Measurements from ENCODE around the gene HHAT.

HHAT gene

DNA sequence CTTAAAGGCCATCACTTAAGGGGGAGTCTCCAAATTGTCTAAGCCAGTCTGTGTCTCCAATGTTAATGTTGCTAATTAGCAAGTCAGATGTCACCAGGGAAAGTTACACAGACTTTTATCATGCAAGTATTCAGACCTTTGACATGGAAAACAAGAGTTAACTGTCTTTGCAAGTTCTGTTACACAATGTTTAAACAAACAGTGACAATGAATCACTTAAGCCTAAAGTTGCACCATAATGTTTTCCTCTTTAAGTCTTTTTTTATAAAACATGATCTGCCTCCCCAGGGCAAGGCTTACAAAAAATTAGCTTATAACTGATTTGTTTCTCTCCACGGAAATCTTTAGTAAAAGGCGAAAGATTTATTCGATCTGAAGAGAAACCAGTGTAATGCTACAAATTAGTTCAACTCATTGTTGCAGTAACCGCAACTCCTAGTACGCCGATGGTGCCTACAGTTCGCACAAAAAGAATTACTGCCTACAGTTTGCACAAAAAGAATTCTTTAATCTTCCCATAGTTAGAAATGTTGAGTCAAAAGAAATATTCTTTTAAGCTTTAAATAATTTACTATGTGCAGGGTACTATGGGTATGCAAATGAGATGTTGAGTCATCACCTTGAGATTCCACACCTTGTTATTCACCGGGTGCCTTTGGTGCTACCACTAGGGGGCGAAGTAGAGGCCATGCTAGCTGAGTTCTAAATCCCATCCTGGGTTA lies 45.3 kb downstream of the HHAT start:
- Mint-ChIP-seq H3K9me3 (no peaks in the 10 kb centered on the region), H3K27ac (peak overlapping the region; percentile 8), H3K27me3 (no peaks in the 10 kb centered on the region), H3K36me3 (peaks cover 10% of the 10 kb centered on the region), H3K4me3 (no peak overlapping the region), H3K4me1 (peaks cover 3% of the 10 kb centered on the region)
- peak; percentile 23 to 25 for DNase-seq (ENCODE audit: low spot score in 2 of 2)
- peak; percentile 68 for ATAC-seq (ENCODE audit: low read depth)

DNA sequence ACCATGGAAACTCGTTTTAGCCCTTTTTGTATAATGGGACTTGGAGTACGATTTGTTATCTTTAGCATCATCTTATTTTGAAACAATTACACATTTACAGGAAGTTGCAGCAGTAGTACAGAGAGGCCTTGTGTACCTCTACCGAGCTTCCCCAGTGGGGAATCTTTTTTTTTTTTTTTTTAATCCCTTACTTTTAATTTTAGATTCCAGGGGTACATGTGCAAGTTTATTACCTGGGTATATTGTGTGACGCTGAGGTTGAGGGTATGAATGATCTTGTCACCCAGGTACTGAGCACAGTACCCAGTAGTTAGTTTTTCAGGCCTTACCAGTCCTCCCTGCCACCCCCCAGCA lies 45.9 kb downstream of the HHAT start:
- H3K27ac Mint-ChIP-seq: peak overlapping the region; percentile 8
- peaks cover 6% of the 10 kb centered on the region for H3K36me3 Mint-ChIP-seq
- H3K27me3 Mint-ChIP-seq: no peaks in the 10 kb centered on the region
- H3K4me3 Mint-ChIP-seq: no peak overlapping the region
- no peak for DNase-seq (ENCODE audit: low spot score in 2 of 2)
- H3K9me3 Mint-ChIP-seq: no peaks in the 10 kb centered on the region
- peaks cover 3% of the 10 kb centered on the region for H3K4me1 Mint-ChIP-seq
- peak; percentile 18 for ATAC-seq (ENCODE audit: low read depth)

DNA sequence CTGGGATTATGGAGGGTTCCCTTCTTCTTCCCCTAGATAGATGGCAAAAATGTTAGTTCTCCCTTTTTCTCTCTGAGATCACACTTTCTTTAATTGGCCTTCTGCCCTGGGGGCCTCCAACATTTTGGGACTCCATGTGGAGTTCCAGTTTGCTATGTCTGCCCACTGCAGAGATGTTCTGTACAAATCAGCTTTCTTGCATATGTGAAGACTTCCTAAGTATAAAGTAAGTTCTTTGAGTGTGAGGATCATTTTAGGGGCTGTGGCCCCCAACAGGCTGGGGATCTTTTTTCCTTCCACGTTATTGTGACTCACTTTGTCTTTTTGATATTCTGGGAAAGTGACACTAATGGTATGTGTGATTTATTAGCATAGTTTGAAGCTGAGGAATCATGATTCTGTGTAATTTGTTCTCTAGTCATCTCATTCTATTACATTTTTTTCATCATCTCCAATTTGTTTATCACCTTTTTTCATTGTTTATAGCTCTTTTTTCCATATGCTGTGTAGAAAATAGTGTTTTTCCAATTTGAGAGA lies 48.2 kb downstream of the HHAT start:
- no peak for DNase-seq (ENCODE audit: low spot score in 2 of 2)

DNA sequence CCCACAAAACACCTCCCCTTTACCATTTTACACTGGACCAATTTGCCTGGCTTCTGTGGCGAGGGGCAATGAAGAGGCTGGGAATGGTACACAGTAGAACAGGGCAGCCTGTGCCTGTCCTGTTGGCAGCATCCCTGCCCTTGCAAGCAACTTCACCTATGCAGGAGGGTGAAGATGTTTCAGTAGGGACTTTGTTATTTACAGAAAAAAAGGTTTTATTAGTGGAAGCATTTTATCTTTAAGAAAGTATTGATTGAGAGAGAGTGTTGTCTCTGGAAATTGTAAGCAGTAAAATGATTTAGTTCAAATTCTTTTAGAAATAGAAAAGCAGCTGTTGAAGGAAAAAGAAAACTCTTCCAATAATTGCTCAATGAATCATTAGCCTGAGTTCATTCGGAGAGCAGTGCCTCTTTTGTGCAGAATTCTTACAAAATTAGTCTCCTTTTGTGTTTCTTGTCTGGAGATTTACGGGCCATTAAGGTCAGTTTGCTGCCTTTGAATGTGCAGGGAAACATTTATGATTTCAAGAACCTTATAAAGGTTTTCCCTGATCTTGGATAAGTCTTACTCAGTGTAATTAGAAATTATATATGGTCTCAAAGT lies 49.1 kb downstream of the HHAT start:
- no peak overlapping the region for H3K4me3 Mint-ChIP-seq
- no peak for ATAC-seq (ENCODE audit: low read depth)
- H3K36me3 Mint-ChIP-seq: peaks cover 7% of the 10 kb centered on the region
- H3K27me3 Mint-ChIP-seq: no peaks in the 10 kb centered on the region
- H3K4me1 Mint-ChIP-seq: peaks cover 3% of the 10 kb centered on the region
- no peak for DNase-seq (ENCODE audit: low spot score in 2 of 2)
- H3K9me3 Mint-ChIP-seq: no peaks in the 10 kb centered on the region
- H3K27ac Mint-ChIP-seq: no peak overlapping the region

More for the DNA sequence above, 48.2 kb downstream of the HHAT start:
- Mint-ChIP-seq H3K4me3 (no peak overlapping the region), H3K27me3 (no peaks in the 10 kb centered on the region), H3K4me1 (peaks cover 3% of the 10 kb centered on the region), H3K9me3 (no peaks in the 10 kb centered on the region), H3K36me3 (peaks cover 7% of the 10 kb centered on the region), H3K27ac (no peak overlapping the region)
- no peak for ATAC-seq (ENCODE audit: low read depth)

DNA sequence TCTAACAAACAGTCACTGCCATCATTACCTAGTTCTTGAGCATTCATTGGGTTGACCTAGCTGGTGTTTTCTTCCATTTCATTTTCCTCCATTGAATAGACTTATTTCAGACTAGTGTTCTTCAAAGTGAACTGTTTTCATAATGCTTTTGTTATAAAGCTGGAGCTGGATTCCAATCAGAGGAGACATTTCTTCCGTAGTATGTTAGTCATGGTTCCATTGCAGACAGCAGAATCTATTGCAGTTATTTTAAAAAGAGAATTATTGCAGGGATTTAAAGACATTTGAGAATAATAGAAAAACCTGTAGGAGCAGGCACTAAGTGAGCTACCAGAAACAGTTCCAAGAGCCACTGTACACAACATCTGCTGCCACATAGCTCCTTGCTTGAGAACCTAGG lies 50.0 kb downstream of the HHAT start:
- Mint-ChIP-seq H3K9me3 (no peaks in the 10 kb centered on the region), H3K27ac (no peak overlapping the region), H3K4me3 (no peak overlapping the region), H3K36me3 (peaks cover 7% of the 10 kb centered on the region), H3K4me1 (no peaks in the 10 kb centered on the region), H3K27me3 (no peaks in the 10 kb centered on the region)
- ATAC-seq (ENCODE audit: low read depth) (no peak), DNase-seq (ENCODE audit: low spot score in 2 of 2) (no peak)

DNA sequence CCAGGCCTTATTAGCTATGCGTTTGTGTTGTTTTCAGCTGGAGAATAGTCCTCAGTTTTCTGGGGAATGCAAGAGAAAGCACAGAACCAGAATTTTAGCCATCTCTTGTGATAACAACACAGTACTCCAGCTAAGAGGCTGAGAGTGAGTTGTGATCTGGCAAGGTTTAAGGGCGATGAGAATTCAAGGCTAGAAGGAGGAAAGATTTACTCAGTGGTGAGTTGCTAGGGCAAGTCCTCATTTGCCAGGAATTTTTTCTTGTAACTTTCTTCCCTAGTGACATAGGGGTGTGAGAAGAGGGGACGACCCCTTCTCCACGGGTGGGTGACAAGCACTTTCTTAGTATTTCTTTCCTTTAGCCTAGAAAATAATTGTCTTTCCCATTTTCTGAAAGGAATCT lies 53.2 kb downstream of the HHAT start:
- H3K36me3 Mint-ChIP-seq: peaks cover 16% of the 10 kb centered on the region
- H3K9me3 Mint-ChIP-seq: no peaks in the 10 kb centered on the region
- no peaks in the 10 kb centered on the region for H3K4me1 Mint-ChIP-seq
- no peak overlapping the region for H3K27ac Mint-ChIP-seq
- no peak overlapping the region for H3K4me3 Mint-ChIP-seq
- DNase-seq (ENCODE audit: low spot score in 2 of 2) (no peak), ATAC-seq (ENCODE audit: low read depth) (no peak)
- no peaks in the 10 kb centered on the region for H3K27me3 Mint-ChIP-seq

DNA sequence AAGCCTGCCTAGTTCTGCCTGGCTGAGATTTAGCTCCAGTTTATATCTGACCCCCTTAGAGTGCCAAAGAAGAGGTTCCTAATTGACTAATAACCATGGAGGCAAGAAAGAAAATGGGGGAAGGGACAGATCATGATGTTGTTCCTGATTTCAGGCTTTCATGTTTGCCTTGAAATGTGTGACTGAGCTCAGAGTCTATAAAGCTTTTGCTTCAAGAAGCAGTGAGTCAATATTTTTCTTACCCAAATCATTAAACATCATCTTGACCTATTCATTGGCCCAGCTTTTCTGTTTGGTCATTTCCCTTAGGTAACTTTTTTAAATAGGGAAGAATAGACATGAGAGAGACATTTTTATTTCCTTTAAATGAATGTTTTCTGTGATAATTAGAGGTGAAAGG lies 55.9 kb downstream of the HHAT start:
- no peaks in the 10 kb centered on the region for H3K9me3 Mint-ChIP-seq
- ATAC-seq (ENCODE audit: low read depth) (no peak), DNase-seq (ENCODE audit: low spot score in 2 of 2) (no peak)
- no peak overlapping the region for H3K4me3 Mint-ChIP-seq
- no peaks in the 10 kb centered on the region for H3K27me3 Mint-ChIP-seq
- H3K36me3 Mint-ChIP-seq: peaks cover 23% of the 10 kb centered on the region
- H3K27ac Mint-ChIP-seq: no peak overlapping the region
- H3K4me1 Mint-ChIP-seq: no peaks in the 10 kb centered on the region

DNA sequence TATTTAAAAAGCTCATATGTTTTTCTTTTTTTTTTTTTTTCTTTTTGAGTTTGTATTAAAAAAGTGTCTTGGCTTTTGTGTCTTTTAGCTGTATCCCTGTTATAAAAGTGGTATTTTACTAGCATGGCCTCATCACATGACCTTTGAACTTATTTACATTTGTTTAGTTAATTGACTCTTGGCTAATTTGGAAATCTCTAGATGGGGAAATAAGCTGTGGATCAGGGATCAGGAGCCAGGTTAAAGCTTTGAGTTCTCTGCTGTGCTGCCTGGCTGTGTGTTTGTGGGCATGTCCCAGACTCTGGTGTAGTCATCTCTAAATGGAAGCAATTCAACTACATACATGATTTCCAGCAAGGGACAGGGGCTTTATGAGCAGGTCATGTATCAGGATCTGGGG lies 56.5 kb downstream of the HHAT start:
- Mint-ChIP-seq H3K4me3 (no peak overlapping the region), H3K27me3 (no peaks in the 10 kb centered on the region), H3K36me3 (peaks cover 26% of the 10 kb centered on the region), H3K4me1 (no peaks in the 10 kb centered on the region), H3K9me3 (no peaks in the 10 kb centered on the region), H3K27ac (no peak overlapping the region)
- no peak for DNase-seq (ENCODE audit: low spot score in 2 of 2)
- ATAC-seq (ENCODE audit: low read depth): no peak

DNA sequence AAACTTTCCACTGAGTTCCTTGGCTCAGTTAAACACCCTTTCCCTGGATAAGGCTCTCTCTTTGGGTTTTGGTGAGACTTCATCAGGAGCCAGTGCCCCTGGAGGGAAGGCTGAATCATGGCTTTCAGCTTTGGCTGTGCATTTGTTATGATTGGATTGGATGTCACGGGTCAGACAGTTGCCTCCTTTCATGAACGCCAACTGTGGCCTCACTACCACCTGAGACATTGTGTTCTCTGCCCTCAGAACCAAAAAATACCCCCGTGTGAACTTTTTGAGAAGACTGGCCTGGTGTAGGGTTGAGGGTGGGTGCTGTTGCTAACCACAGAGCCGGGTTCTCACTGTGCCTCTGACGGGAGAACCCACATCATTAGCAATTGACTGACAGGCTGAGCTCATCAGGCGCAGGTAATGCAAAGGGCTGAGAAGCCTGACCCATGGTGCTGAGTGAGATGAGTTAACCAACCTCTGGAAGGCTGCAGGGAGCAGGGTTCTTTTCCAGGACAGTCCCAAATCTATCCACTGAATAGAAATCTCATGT lies 65.6 kb downstream of the HHAT start:
- Mint-ChIP-seq H3K9me3 (peaks cover 2% of the 10 kb centered on the region), H3K36me3 (peaks cover 26% of the 10 kb centered on the region), H3K4me3 (no peak overlapping the region), H3K27me3 (no peaks in the 10 kb centered on the region), H3K4me1 (no peaks in the 10 kb centered on the region), H3K27ac (no peak overlapping the region)
- DNase-seq (ENCODE audit: low spot score in 2 of 2) (no peak), ATAC-seq (ENCODE audit: low read depth) (no peak)

DNA sequence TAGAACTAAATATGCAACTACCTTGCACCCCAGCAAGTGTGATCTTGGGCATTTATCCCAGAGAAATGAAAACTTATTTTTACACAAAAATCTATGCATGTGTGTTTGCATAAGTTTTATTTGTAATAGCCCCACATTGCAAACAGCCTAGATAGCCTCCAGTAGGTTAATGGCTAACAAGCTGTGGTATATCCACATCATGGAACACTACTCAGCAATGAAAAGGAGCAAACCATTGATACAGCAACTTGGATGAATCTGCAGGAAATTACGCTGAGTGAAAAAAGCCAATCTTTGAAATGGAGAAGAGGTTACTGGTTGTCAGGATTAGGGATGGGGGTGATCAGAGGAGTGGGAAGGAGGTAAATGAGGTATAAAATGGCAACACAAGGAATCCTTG lies 67.8 kb downstream of the HHAT start:
- ATAC-seq (ENCODE audit: low read depth) (no peak), DNase-seq (ENCODE audit: low spot score in 2 of 2) (no peak)
- H3K9me3 Mint-ChIP-seq: peaks cover 2% of the 10 kb centered on the region
- no peak overlapping the region for H3K4me3 Mint-ChIP-seq
- H3K27me3 Mint-ChIP-seq: no peaks in the 10 kb centered on the region
- H3K4me1 Mint-ChIP-seq: peaks cover 6% of the 10 kb centered on the region
- no peak overlapping the region for H3K27ac Mint-ChIP-seq
- peaks cover 15% of the 10 kb centered on the region for H3K36me3 Mint-ChIP-seq

DNA sequence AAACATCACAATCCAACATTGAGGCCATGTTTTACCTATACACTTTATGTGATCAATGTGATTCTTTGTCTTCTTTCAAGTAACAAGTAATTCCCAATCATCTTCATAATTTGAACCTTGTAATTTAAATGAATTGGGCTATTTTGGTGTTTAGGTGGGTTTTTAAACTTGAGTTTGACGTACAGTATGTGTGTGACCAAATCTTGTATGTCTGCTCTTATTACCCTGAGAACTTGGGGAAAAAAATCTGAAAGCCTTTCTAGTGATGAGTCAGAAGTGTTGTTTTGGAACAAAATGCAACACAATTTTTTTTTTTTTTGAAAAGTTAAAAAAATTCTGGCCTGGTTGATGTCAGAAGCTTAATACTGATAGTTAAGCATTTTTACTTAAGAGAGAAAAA lies 68.5 kb downstream of the HHAT start:
- Mint-ChIP-seq H3K9me3 (peaks cover 2% of the 10 kb centered on the region), H3K36me3 (peaks cover 17% of the 10 kb centered on the region), H3K27me3 (no peaks in the 10 kb centered on the region), H3K27ac (no peak overlapping the region), H3K4me3 (no peak overlapping the region), H3K4me1 (peaks cover 6% of the 10 kb centered on the region)
- DNase-seq (ENCODE audit: low spot score in 2 of 2): no peak
- ATAC-seq (ENCODE audit: low read depth): no peak

DNA sequence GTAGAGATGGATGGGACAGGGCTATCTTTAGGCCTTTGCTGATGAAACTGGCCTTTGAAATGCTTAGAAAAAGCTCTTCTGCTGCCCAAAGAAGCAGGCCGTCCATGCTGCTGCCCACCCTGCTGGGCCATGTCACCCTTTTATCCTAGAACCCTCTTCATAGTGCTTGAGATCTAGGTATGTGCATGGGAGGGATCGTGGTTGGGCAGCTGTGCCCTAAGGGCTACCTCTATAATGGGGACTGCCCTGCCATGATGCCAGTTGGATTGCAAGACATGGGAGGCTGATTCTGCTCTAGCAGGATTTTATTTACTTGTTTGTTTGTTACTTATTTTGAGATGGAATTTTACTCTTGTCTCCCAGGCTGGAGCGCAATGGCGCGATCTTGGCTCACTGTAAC lies 69.0 kb downstream of the HHAT start:
- H3K36me3 Mint-ChIP-seq: peaks cover 18% of the 10 kb centered on the region

DNA sequence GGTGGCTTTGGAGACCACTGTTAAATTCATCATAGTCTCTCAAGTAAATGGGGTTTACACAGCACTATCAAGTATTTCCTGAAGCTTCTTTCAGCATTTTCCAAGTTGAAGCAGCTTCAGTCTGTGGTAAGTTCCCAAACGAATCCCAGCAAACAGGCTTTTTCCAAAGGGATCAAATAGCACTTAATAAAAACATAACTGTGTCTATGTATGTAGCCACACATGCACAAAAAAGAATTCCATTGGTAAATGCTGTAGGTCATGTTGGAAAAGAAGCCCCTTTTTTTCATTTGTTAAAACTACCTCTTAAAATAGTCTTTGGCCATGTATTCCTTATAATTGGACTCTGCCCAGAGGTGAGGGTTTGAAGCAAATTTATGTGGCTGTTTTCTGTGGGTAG lies 69.8 kb downstream of the HHAT start:
- Mint-ChIP-seq H3K4me1 (peaks cover 6% of the 10 kb centered on the region), H3K27me3 (no peaks in the 10 kb centered on the region), H3K27ac (no peak overlapping the region), H3K9me3 (peaks cover 2% of the 10 kb centered on the region), H3K36me3 (peaks cover 17% of the 10 kb centered on the region), H3K4me3 (no peak overlapping the region)
- ATAC-seq (ENCODE audit: low read depth) (no peak), DNase-seq (ENCODE audit: low spot score in 2 of 2) (no peak)

More for the DNA sequence above, 69.0 kb downstream of the HHAT start:
- Mint-ChIP-seq H3K27ac (no peak overlapping the region), H3K4me3 (no peak overlapping the region), H3K4me1 (peaks cover 6% of the 10 kb centered on the region), H3K9me3 (peaks cover 2% of the 10 kb centered on the region), H3K27me3 (no peaks in the 10 kb centered on the region)
- no peak for DNase-seq (ENCODE audit: low spot score in 2 of 2)
- ATAC-seq (ENCODE audit: low read depth): no peak

DNA sequence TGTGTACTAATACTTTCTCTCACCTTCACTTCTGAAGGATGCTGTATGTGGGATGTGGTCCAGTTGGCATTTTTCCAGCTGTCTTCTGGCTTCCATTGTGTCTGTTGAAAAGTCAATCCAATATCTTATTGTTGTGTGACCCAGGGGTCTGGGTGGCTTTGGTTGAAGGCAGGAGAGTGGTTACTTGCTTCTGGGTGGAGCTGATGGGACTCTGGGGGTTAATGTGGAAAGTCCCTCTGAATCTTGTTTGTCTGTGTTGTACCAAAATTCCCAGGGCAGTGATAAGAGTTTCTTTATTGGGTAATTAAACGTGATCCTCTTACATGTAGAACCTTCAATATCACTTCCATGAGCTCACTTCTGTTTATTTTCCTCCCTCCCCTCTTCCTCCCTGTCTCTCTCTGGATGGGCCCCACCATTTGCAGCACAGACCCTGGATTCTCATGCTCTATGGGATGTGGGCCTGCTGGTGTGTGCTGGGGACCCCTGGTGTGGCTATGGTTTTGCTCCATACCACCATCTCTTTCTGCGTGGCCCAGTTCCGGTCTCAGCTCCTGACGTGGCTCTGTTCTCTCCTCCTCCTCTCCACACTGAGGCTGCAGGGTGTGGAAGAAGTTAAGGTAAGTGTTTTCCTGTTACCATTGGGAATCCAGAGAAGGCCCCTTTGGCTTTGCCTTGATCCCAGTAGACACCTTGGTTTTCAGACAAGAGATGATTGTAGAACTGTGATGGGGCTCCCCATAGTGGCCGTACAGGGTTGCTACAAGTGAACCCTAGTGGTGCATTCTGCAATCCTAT lies 71.5 kb downstream of the HHAT start:
- Mint-ChIP-seq H3K4me3 (no peak overlapping the region), H3K4me1 (peaks cover 6% of the 10 kb centered on the region), H3K9me3 (peaks cover 2% of the 10 kb centered on the region), H3K27ac (peak overlapping the region; percentile 19), H3K36me3 (peaks cover 24% of the 10 kb centered on the region), H3K27me3 (no peaks in the 10 kb centered on the region)
- DNase-seq (ENCODE audit: low spot score in 2 of 2) (peak; percentile 28 to 36), ATAC-seq (ENCODE audit: low read depth) (peak; percentile 83)

Data from memory B cell (primary cell).